Progenitor cell of endocrine pancreas (in vitro differentiated cells): ENCODE results near the gene SLPI. TPM values are rescaled to one million over a fixed set of nuclear protein-coding genes. Genes with fewer than 3 reads are reported as not detected.

Experiments used
- DNase-seq: peaks from one replicate; pipeline ENCODE4 v3.0.0; 2021; ENCODE audit warnings: low spot score; ENCODE audit not compliant: unreplicated experiment
- H3K27ac Mint-ChIP-seq: 2 replicates; pipeline ENCODE4 v1.8.0; 2021; ENCODE audit warnings: mild to moderate bottlenecking, moderate library complexity, mixed read lengths
- H3K27me3 Mint-ChIP-seq: 2 replicates; pipeline ENCODE4 v1.8.0; 2021; ENCODE audit warnings: mixed read lengths
- H3K36me3 Mint-ChIP-seq: 2 replicates; pipeline ENCODE4 v1.8.0; 2022; ENCODE audit warnings: mixed read lengths; ENCODE audit not compliant: insufficient read depth
- H3K4me1 Mint-ChIP-seq: 2 replicates; pipeline ENCODE4 v1.8.0; 2021; ENCODE audit warnings: low read depth, mixed read lengths
- H3K4me3 Mint-ChIP-seq: 2 replicates; pipeline ENCODE4 v1.8.0; 2021; ENCODE audit warnings: low read depth, mild to moderate bottlenecking, moderate library complexity, mixed read lengths
- H3K9me3 Mint-ChIP-seq: 2 replicates; pipeline ENCODE4 v1.8.0; 2021; ENCODE audit warnings: low read depth, mixed read lengths
- total RNA-seq: library from RNA; stranded (reverse); gene quantifications from 2 replicates; pipeline ENCODE4 v1.2.1, GENCODE V29; 2021
- TF ChIP-seq, protein P1 (sequence below): fragments of 200-600 bp; sonication (generic); IDR thresholded peaks from one replicate; pipeline ENCODE4 v1.5.0; 2021; ENCODE audit warnings: antibody characterized with exemption, mild to moderate bottlenecking; ENCODE audit not compliant: unreplicated experiment

Gene SLPI
- total RNA-seq, 1 donor from 2014 or later, result not detected

DNA sequence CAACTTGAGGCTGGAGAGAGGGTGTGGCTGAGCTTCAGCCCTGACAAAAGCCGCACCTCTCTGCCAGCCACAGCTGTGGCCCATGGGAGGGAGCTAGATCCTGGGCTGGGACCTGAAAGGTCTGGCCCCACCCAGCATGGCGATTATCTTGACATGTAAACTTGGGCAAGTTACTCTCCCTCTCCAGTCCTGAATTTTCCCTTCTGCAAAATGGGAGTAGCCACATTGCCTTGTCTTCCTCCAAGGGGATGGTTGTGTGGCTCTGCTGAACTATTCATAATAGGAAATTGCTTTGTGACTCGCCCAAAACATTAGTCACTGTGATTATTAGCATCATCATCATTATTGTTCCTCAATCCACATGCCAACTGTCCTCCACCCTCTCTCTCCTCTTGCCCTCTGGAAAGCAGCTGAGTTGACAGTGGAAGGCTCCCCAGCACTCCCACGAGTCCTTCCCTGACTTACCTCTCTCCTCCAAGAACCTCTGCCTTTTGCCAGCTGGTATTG lies 29.2 kb upstream of the SLPI start:
- Mint-ChIP-seq H3K4me1 (no peaks in the 10 kb centered on the region), H3K27me3 (peaks cover 37% of the 10 kb centered on the region), H3K36me3 (no peaks in the 10 kb centered on the region), H3K9me3 (no peaks in the 10 kb centered on the region), H3K27ac (no peak overlapping the region), H3K4me3 (no peak overlapping the region)
- TF ChIP-seq, protein P1, sequence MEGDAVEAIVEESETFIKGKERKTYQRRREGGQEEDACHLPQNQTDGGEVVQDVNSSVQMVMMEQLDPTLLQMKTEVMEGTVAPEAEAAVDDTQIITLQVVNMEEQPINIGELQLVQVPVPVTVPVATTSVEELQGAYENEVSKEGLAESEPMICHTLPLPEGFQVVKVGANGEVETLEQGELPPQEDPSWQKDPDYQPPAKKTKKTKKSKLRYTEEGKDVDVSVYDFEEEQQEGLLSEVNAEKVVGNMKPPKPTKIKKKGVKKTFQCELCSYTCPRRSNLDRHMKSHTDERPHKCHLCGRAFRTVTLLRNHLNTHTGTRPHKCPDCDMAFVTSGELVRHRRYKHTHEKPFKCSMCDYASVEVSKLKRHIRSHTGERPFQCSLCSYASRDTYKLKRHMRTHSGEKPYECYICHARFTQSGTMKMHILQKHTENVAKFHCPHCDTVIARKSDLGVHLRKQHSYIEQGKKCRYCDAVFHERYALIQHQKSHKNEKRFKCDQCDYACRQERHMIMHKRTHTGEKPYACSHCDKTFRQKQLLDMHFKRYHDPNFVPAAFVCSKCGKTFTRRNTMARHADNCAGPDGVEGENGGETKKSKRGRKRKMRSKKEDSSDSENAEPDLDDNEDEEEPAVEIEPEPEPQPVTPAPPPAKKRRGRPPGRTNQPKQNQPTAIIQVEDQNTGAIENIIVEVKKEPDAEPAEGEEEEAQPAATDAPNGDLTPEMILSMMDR, result no peak
- DNase-seq, result no peak

DNA sequence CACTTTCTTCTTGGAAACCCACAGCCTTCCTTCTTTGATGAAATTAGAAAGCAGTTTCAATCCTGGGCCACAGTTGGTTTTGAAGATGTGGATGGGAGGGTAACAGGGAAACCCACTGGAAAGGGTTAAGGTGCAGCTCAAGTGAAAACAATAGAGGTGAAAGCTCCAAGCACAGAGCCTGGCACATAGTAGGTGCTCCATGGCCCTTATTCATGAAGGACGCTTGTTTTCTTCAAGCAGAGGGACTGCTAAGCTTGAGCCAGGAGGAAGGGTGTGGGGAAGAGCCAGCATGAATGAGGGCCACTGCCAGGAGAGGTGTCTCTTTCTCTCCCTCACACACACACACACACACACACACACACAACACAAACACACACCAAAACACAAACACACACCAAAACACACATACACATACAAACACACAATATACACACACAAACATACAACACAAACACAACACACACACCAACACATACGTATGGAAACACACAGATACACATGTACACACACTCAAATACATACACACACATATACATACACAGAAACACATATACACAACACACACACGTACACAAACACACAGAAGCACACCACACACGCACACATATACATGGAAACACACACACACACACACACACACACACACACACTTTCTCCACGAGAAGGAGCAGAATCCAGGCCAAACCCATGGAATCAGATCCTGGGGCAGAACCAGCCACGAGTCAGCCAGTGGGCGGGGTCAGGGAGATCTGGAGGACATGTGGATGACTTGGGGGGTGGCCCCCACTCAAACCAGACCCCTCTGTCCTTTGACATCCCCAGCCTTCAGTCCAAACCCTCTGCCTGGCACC lies 28.6 kb upstream of the SLPI start:
- Mint-ChIP-seq H3K4me3 (no peak overlapping the region), H3K36me3 (no peaks in the 10 kb centered on the region), H3K27me3 (peaks cover 33% of the 10 kb centered on the region), H3K9me3 (no peaks in the 10 kb centered on the region), H3K4me1 (no peaks in the 10 kb centered on the region), H3K27ac (no peak overlapping the region)
- DNase-seq, result no peak
- TF ChIP-seq, protein P1, result no peak

DNA sequence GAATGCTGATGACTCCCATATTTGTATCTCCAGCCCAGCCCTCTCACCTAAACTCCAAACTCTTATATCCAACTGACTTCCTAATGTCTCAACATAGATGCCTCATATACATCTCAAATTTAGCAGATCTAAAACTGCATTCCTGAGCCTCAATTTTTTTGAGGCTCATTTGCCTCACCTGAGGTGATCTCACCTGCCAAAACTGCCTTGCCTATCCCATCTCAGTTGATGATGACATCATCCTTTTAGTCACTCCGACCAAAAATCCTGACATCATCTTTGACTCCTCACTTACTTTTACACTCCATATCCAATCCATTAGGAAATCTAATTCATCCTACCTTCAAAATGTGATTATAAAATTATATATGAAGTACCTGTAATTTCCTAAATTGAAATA lies 25.6 kb upstream of the SLPI start:
- Mint-ChIP-seq H3K4me3 (no peak overlapping the region), H3K27me3 (peaks cover 21% of the 10 kb centered on the region), H3K9me3 (no peaks in the 10 kb centered on the region), H3K4me1 (no peaks in the 10 kb centered on the region), H3K36me3 (no peaks in the 10 kb centered on the region), H3K27ac (no peak overlapping the region)
- TF ChIP-seq, protein P1, result no peak
- no peak for DNase-seq

DNA sequence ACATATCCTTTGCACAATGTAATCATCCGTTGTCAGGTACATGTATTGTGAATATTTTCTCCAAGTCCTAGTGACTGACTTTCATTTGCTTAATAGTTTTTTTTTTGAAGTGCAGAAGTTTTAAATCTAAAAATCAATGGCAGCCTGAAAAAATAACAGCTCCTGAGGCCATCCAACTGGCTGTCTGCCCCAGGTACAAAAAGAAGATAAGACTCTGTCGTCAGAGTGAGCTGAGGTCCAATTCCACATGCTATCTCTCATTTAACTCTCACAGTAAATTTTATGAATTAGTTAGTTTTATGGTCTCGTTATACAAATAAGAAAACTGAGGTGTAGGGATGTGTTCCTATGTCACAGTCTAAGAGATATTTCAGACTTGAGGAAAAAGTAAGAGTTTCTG lies 21.0 kb upstream of the SLPI start:
- Mint-ChIP-seq H3K36me3 (no peaks in the 10 kb centered on the region), H3K9me3 (no peaks in the 10 kb centered on the region), H3K27ac (no peak overlapping the region), H3K4me3 (no peak overlapping the region), H3K4me1 (no peaks in the 10 kb centered on the region), H3K27me3 (peaks cover 21% of the 10 kb centered on the region)
- no peak for DNase-seq
- TF ChIP-seq, protein P1, result no peak

DNA sequence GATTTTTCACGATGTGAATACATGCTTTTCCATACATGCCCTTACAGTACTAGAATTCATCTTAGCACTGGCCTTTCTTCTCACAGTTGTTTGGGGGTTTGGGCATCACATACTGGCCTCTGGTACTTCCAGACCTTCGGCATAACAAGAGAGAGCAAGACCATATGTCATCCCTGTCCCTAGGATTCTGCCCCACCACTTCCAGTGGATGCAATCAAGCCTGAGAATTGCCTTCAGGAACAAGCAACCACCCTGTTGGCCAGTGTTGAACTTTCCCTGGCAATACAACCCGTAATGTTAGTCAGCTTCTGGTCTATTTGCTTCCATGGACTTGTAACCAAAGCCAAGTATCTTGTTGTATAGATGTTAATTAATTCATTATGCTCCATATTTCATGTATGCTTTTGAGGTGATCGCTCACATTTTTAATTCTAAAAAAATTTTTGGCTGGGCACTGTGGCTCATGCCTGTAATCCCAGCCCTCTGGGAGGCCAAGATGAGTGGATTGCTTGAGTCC lies 15.4 kb upstream of the SLPI start:
- no peaks in the 10 kb centered on the region for H3K36me3 Mint-ChIP-seq
- H3K27me3 Mint-ChIP-seq, result peaks cover 17% of the 10 kb centered on the region
- DNase-seq, result no peak
- no peaks in the 10 kb centered on the region for H3K4me1 Mint-ChIP-seq
- H3K4me3 Mint-ChIP-seq, result no peak overlapping the region
- TF ChIP-seq, protein P1, result no peak
- H3K9me3 Mint-ChIP-seq, result no peaks in the 10 kb centered on the region
- no peak overlapping the region for H3K27ac Mint-ChIP-seq
